Esophagus muscularis mucosa (tissue), 4 donors: ENCODE data around the gene SLC22A13. TPM values are rescaled to one million over a fixed set of nuclear protein-coding genes. Genes with fewer than 3 reads are reported as not detected.

Source experiments
- DNase-seq: peaks from one replicate; pipeline ENCODE4 v3.0.0-alpha.2; 2017; ENCODE audit errors: extremely low spot score
- H3K27ac ChIP-seq, 4 donors: fragments of 200-600 bp; sonication (generic); replicated peaks in 1 of 4; 1 replicate in 3 of 4; 2 replicates in 1 of 4; pipeline ENCODE4 v1.5.1; 2016 to 2019; ENCODE audit warnings: mild to moderate bottlenecking in 1 of 4
- H3K27me3 ChIP-seq, 4 donors: fragments of 200-600 bp; sonication (generic); one replicate each; pipeline versions ENCODE4 v1.5.1 to v1.6.0; 2016 to 2019
- H3K36me3 ChIP-seq, 4 donors: fragments of 200-600 bp; sonication (generic); one replicate each; pipeline ENCODE4 v1.5.1; 2016 to 2019
- H3K4me1 ChIP-seq, 4 donors: fragments of 200-600 bp; sonication (generic); one replicate each; pipeline ENCODE4 v1.5.1; 2016 to 2019
- H3K4me3 ChIP-seq, 4 donors: fragments of 200-600 bp; sonication (generic); 1 replicate in 2 of 4; 2 replicates in 2 of 4; pipeline ENCODE4 v1.5.1; 2016 to 2019; ENCODE audit warnings: mild to moderate bottlenecking in 4 of 4, moderate library complexity in 1 of 4
- H3K9me3 ChIP-seq, 4 donors: fragments of 200-600 bp; sonication (generic); 1 replicate in 3 of 4; 2 replicates in 1 of 4; pipeline ENCODE4 v1.5.1; 2016 to 2019
- EP300 ChIP-seq: sonication (generic); formaldehyde crosslinking; IDR thresholded peaks from one replicate; pipeline ENCODE4 v1.6.1; 2017; ENCODE audit warnings: antibody characterized with exemption
- POLR2A ChIP-seq: fragments of 450-650 bp; IDR thresholded peaks from one replicate; pipeline ENCODE4 v1.6.1; 2017; ENCODE audit warnings: antibody characterized with exemption, moderate library complexity, mild to moderate bottlenecking, low read depth
- POLR2AphosphoS5 ChIP-seq, 2 donors: sonication (generic); formaldehyde crosslinking; IDR thresholded peaks; one replicate each; pipeline ENCODE4 v1.6.1; 2017; ENCODE audit warnings: antibody characterized with exemption in 2 of 2
- intact Hi-C: fragments of 100-400 bp; cut with DNase I; formaldehyde crosslinking; loops from one replicate; pipeline ENCODE4 v1.15.1; 2023
- small RNA-seq, 3 donors: library from RNA; depleted of rRNA; stranded (forward); fragments of <200 nt; gene quantifications; one replicate each; pipeline ENCODE3, GENCODE V24; 2016
- total RNA-seq, 4 donors: library from RNA; depleted of rRNA; stranded (reverse); fragments of >200 nt; gene quantifications; one replicate each; pipeline versions ENCODE4 v1.1.0 to v1.2.1, GENCODE V29; 2016
- TF ChIP-seq, protein P1 (sequence below), 3 experiments: fragments of 200-600 bp in 2 of 3; fragments of 450-650 bp in 1 of 3; sonication (generic) in 2 of 3; IDR thresholded peaks; one replicate each; pipeline ENCODE4 v1.5.1; 2017 to 2019; ENCODE audit warnings: antibody characterized with exemption in 3 of 3, mild to moderate bottlenecking in 2 of 3, moderate library complexity in 1 of 3

SLC22A13 gene
- total RNA-seq, 4 donors from 2014 or later = 0.17 to 0.29 TPM; not detected in 2

DNA sequence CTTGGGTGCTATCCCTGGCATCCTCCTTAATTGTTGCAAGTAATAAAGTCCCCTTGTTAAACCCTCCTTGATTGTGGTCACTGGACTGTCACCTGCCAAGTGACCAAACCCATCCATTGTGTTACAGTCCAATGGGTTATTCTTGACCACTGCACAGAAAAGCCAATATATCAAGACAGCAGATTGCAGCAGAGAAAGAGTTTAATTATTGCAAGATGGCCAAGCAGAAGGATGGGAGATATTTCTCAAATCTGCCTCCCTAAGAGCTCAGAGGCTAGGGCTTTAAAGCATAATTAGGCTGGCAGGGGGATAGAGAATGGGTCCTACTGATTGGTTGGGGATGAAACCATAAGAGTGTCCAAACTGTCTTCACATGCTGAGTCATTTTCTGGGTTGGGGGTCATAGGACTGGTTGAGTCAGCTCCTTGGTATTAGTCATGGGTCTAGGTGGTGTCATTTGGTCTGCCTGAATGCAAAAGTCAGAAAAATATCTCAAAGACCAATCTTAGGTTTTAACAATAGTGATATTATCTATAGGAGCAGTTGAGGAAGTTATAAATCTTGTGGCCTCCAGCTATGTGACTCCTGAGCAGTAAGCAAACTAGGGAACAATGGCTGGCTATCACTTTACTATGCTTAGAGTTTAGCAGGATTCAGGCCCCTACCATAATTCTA, 61.9 kb downstream of the SLC22A13 start:
- Histone ChIP-seq H3K36me3 (no peaks in the 10 kb centered on the region), H3K27me3 (peaks cover 0 to 8% (median 0%) of the 10 kb centered on the region in 4 donors), H3K4me3 (no peak overlapping the region), H3K4me1 (no peaks in the 10 kb centered on the region), H3K27ac (no peak overlapping the region), H3K9me3 (no peaks in the 10 kb centered on the region)
- intact Hi-C loops = no loop called here
- TF ChIP-seq POLR2A (no peak), POLR2AphosphoS5 (IDR thresholded peaks at IDR 0.05) (no peak), EP300 (no peak)
- TF ChIP-seq, protein P1, sequence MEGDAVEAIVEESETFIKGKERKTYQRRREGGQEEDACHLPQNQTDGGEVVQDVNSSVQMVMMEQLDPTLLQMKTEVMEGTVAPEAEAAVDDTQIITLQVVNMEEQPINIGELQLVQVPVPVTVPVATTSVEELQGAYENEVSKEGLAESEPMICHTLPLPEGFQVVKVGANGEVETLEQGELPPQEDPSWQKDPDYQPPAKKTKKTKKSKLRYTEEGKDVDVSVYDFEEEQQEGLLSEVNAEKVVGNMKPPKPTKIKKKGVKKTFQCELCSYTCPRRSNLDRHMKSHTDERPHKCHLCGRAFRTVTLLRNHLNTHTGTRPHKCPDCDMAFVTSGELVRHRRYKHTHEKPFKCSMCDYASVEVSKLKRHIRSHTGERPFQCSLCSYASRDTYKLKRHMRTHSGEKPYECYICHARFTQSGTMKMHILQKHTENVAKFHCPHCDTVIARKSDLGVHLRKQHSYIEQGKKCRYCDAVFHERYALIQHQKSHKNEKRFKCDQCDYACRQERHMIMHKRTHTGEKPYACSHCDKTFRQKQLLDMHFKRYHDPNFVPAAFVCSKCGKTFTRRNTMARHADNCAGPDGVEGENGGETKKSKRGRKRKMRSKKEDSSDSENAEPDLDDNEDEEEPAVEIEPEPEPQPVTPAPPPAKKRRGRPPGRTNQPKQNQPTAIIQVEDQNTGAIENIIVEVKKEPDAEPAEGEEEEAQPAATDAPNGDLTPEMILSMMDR (IDR thresholded peaks at IDR 0.05) = no peak
- peak; percentile 70 for DNase-seq

Small RNA genes within 50 kb of the gene (small RNA-seq; reads per million reads assigned to genes)
- gene RNU6-235P = 0 reads per million in 3 donors

Other genes starting within 250 kb of the SLC22A13 start
- gene PLCD1, start 236.2 kb upstream of the SLC22A13 start, total RNA-seq = 10 to 100 TPM; 21.0 to 35.3 (median 28.5) TPM
- under 1 TPM; 0.19 to 0.42 (median 0.37) TPM for gene DLEC1, start 226.6 kb upstream of the SLC22A13 start, total RNA-seq
- gene ACAA1, start 128.7 kb upstream of the SLC22A13 start, total RNA-seq = 10 to 100 TPM; 31.3 to 49.4 (median 39.1) TPM
- 10 to 100 TPM; 21.2 to 38.6 (median 26.1) TPM for gene MYD88, start 127.2 kb upstream of the SLC22A13 start, total RNA-seq
- gene OXSR1, start 100.3 kb upstream of the SLC22A13 start, total RNA-seq = 10 to 100 TPM; 27.0 to 46.7 (median 32.9) TPM
- gene SLC22A14, start 16.5 kb downstream of the SLC22A13 start, total RNA-seq = under 1 TPM in 1 of 4 donors, not detected in 3; 0.23 TPM
- gene XYLB, start 81.0 kb downstream of the SLC22A13 start, total RNA-seq = 1 to 10 TPM in 2 of 4 donors, under 1 TPM in 2; 0.65 to 2.5 (median 1.2) TPM
- 1 to 10 TPM; 3.8 to 9.8 (median 5.9) TPM for gene ACVR2B, start 188.1 kb downstream of the SLC22A13 start, total RNA-seq
- gene EXOG, start 230.5 kb downstream of the SLC22A13 start, total RNA-seq = 10 to 100 TPM; 14.9 to 37.8 (median 30.8) TPM